GM19397 (cell line): ENCODE results near the gene C1QTNF5.
A peak's percentile ranks its signal among the peaks of the same experiment; 100 is the strongest.

ENCODE experiments used
- ATAC-seq: cut with Tn5 transposase; IDR thresholded peaks from one replicate; pipeline ENCODE4 v1.9.1; 2021; ENCODE audit warnings: mild to moderate bottlenecking, moderate library complexity; ENCODE audit not compliant: unreplicated experiment

C1QTNF5 gene

DNA sequence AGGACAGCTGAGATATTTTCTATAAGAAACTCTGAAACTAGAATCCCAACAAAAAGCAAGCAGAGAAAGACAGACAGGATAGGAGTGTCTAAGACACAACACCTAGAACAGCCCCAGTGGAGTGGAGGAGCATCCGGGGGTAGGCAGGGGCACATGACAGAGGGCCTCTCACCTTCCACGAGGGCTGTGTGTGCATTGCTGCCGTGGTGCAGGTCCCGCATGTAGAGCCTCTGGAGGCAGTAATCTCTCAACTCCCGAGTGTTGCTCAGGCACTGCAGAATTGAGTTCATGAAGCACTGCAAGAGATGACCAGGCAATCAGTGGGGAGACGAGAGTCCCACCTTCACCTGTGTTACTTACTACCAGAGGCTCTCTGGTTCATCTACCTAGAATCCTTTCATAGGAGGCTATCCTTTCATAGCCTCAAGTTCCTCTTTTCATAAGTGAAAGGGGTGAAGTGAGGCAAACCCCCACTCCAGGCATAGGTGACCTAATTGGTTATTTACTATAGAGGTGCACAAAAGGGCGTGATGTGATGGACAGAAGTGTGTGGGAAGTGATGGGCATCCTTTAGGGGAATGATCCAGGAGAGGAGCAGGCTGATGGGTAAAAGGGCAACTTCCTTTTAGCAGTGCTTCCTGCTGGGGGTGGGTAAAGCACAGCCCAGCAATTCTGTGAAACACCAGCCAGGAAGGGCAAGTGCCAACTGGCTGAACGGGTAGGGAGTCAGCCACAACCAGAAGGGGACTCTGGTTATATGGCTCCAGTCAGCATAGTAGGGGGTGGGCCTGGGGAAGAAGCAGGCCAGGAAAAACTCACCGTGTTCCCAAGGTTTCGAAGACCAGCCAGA lies 18.9 kb upstream of the C1QTNF5 start:
- no peak for ATAC-seq

DNA sequence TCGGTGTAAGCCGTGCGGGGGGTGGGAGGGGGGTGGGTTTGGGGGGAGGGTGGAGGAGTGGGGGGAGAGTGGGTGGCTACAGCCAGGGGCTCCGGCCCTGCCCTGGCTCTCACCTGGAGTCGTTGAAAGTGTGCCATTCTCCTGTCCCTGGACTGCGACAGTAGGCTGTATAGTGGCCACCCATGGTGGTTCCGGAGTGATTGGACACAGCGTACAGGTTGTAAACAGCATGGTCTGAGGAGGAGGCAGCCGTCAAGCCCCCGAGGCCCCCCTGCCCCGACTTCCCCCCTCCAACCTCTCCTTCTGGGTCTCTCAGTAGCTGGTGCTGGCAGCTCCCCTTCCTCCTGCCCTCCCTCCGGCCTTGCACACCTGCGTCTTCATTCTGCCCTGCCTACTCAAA lies 16.4 kb upstream of the C1QTNF5 start:
- no peak for ATAC-seq

DNA sequence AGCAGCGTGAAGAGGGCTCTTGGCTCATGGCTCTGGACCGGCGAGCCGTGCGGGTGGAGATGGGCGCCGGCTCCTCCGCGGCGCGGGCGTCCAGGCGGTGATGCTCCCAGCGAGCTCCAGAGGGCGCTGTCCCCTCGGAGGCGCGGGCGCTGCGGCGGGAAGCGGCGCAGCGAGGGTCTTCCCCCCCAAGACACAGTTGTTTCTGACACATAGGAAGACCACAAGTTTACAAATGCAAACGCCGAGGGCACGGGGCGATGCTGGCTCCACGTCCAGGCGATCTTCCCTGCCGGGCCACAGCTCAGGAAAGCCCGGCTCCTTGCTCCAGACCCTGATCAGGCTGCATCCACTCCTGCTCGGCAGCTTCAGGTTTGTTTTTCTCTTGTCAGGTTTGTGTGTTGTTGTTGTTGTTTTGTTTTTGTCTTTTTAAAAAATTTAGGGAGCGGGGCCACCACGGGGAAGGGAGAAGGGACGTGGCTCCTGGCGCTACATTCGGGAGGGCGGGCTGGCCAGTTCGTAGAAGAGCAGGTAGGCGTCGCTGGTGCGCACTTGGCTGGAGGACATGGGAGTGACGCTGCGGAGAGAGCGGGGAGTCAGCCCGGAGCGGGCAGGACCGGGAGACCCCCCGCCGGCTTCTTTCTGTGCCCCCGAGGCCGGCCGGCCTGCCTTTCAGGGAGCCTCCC lies 15.8 kb upstream of the C1QTNF5 start:
- peak; percentile 66 for ATAC-seq

DNA sequence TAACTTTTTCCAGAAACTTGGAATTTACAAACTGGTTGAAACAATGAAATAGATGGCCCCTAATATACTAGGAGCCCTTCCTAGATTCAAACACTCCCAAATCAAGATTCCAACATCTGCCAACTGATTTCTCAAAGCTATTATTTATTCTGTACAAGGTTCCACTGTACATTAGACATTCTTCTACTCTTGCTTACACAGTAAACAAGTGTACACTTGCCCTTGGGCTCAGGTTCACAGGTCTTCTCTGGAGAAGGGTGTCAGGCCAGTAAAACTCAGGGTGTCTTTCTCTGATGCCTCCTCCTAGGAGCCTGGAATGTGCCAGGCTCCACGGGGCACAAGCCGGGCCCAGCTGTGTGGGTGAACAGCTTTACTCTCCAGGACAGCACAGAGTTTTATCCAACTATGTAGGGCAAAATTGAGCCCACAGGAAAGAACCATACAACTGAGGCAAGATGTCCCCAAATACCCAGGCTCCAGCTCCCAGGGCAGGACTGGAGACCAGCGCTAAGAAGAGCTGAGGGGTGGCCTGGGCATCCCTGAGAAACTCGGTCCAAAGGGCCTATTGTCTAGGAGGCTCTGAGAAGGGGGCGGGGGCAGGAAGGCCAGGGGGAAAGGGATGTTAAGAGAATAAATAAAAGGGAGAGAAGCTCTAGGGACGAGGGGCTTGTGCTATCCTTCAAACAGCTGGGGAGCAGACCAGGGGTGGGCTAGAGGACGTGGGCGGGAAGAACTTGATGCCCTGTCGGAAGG lies 14.6 kb upstream of the C1QTNF5 start:
- no peak for ATAC-seq

DNA sequence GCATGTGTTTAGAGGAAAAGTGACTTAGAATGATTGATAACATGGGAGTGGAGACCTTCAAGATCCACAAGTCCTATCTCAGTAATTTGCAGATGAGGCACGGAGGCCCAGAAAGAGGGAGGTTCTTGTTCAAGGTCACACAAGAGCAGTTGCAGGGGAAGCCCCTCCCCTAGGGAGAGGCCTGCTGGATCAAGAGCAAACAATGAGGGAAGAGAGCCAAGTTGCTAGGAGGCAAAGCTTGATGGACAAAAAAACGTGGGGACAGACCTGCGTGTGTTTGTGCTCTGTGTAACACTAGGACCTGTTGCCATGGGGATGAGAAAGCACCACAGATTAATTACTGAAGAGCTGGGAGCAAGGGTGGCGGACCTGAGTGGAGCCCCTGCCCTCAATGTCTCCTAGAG lies 12.2 kb upstream of the C1QTNF5 start:
- ATAC-seq, result no peak

DNA sequence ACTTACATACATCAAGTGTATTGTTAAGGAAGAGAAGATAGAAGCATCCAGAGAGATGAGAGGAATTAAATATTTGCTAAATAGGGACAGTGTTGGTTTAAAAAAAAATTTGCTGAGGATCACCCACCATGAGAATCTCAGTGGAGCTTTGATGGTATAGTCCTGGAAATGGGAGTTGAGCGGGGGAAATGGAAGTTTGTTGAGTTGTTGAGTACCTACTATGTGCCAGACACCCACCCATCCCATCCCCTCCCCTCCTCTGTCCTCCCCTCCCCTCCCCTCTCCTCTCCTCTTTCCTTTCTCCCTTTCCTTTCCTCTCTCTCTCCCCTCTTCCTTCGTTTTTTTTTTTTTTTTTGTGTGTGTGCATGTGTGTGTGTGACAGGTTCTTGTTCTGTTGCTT lies 10.5 kb upstream of the C1QTNF5 start:
- no peak for ATAC-seq

DNA sequence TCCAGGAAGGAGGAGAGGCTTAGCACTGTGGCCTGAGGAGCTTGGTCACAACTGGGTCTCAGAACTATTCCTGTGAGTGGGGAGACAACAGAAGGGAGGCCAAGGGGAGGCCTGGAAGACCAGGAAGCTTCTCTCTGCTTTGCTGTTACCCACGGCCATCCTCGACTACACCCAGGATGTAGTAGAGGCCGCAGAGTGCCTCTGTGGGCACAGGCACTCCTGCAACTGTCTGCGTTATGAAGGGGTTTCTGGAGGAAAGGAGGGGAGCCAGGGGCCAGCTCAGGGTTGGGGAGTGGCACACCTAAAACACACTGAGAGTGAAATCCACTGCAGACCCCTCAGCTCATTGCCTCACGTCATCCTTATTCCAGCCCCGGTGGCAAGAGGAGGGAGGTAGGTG lies 9.6 kb upstream of the C1QTNF5 start:
- ATAC-seq, result no peak

DNA sequence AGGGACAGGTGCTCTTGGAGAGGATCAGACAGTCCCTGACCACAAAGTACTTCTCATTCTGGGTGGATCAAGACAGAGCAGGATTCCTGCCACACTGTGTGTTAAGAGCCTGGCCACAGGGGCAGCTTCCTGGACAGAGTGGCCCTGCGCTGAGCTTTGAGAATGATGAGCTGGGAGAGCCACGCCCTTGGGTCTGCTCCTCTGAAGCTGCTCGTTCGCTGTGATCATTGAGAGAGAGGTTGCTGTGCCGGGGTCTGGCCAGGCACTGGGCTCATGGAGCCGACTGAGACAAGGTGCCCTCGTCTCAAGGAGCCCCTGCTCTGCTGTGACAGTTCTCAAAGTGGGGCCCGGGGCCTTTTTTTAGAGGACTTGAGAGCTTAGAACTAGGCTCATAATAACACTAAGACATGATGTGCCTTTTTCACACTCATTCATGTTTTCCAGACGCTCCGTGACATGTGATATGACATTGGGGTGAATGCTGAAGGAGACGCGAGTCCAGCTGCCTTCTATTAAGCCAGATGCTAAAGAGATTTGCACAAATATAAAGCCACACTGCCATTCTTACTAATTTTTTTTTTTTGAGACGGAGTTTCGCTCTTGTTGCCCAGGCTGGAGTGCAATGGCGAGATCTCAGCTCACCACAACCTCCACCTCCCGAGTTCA lies 7.4 kb upstream of the C1QTNF5 start:
- ATAC-seq, result no peak

DNA sequence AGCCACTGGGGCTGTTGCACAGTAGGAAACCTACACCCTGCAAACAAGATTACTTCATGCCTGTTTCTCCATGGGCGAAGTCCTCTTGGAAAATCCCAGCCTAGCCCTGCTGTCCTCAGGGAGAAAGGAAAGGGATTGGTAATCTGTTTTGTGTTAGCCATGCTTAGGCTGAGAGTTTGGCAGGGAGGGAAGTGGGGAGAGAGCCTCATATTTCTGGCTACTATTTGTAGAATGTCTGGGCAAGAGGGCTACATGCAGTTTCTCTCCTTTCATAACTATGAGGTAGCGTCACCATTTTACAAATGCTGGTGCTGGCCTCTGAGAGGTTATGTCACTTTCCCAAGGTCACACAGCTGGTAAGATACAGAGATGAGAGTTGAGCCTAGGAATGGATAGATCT lies 6.6 kb upstream of the C1QTNF5 start:
- ATAC-seq, result no peak

DNA sequence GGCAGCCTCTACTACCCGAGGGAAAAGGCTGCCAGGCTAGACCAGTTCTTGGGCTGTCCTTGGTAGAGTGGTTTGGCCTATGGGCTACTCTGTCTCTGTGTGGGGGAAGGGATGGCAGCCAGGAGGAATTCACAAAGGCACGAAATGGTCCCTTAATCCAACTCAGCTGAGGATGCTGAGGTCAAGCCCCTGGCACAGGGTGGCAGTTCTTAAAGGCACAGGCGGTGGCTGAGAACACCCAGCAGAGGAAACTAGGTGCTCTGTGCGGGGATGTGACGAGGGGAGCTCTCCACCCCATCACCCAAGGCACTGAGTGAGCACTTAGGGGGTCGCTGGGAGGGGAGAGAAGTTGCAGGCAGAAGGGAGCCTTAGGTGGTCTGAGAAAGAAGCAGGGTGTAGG lies 5.9 kb upstream of the C1QTNF5 start, which contains the start of gene MFRP:
MFRP (minus strand) TSS at position 101 of the 400 bp plus-strand sequence. CDS start 192 bp downstream, outside the sequence.
- no peak for ATAC-seq

DNA sequence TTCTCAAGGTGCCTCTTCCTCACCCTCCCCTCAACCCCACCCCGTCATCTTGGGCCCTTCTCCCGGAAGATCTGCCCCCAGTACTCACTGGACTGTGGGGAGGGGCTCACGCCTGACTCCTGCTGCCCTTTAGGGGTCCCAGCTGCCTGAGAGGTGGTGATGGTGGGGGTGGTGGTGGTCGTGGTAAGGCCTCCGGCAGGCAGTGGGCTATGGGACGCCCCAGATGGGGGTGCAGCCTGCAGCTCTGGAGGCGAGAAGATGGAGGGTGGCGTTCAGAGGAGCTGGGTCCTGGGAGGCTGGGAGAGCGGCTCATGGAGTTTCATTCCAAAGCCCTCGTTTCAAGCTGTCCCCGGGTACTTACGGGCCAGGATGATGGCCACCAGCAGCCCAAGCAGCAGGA lies 5.0 kb upstream of the C1QTNF5 start:
- no peak for ATAC-seq

DNA sequence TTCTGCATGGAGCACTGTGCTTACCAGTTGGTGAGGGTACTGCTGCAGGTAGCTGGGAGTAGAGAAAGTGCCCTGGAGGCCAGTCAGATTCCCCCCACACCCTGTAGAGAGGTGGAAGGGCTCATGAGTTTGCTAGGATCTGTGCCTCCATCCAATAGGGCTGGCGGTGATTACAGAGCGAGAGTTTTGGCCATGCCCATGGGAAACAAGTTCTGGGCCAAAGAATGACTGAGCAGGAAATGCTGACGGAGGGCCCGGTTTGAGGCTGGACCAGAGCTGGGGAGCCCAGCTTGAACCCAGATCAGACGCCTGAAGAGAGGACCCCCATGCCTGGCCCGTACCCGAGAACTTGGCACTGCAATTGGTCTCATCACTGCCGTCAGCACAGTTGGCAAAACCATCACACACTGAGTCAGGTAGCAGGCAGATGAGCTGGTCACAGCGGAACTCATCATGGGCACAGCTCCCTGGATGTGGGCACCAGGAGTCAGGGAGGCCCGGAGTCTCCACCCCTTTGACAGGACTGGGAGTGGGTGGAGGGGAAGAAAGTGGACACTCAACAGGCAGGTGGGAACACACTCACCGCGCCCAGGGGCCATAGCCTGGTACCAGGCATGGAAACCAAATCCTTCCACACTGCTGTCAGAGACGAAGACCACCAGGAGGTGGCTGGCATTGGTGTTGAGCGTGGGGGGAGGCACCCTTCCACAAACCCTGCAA lies 3.8 kb upstream of the C1QTNF5 start:
- ATAC-seq, result no peak

DNA sequence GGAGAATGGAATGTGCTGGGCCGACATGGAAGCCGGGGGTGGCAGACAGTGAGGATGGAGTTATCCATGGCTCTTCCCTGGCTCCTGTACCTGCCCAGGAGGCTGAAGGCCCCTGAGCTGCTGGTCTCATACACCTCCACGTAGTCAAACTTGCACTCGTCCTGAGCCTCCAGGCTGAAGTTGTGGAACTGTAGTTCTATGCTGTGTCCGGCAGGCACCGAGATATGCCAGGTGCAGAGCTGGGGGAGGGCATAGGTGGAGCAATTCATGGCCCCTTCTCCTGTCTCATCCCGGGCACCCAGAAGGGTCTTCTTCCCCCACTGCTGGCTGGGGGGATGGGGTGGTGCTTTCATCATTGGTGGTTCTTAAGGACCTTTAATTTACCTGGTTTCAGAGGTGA lies 3.0 kb upstream of the C1QTNF5 start:
- no peak for ATAC-seq

DNA sequence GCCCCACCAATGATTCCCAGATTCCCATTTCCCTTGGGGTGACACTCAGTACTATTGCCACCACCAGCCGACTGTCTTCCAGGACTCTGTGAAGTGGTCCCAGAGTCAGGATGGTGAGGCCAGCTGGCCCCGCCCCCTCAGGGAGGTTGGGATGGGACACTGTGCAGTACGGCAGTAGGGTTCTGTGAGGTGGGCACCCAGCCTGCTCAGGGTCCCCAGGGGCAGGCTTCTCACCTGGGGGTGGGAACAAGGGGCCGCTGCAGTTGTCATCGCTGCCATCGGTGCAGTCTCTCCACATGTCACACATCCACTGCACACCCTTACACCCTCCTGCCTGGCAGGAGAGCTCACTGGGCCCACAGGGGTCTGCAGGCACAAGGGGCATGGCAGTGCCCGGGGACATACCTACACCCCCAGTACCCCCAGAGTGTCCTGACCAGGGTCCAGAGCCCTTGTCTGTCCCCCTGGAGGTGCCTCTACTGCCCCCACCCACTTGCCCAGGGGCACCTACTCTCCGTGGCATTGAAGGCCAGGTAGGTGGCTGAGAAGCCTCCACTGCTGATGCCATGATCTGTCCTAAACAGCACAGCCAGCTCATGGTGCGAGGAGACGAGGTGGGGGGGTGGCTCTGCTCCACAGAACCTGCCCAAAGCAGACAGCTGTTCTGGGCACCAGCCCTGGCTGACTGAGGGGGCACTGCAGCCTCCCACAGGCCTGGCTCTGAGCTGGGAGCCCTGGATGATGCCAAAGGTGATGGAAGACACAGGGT lies 1.9 kb upstream of the C1QTNF5 start:
- ATAC-seq, result no peak

DNA sequence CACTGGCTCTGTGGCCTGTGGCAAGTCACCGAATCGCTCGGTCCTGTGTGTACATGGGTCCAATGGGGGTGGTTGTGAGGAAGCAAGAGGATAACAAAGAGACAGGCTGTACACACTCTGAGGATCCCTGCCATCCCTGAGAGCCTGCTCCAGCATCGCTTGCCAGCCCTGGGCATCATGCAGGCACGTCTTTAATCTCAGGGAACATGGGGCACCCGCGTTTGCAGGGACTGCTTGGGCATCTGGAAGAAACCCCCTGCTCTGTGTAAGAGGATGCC lies 1.3 kb upstream of the C1QTNF5 start:
- ATAC-seq, result no peak

DNA sequence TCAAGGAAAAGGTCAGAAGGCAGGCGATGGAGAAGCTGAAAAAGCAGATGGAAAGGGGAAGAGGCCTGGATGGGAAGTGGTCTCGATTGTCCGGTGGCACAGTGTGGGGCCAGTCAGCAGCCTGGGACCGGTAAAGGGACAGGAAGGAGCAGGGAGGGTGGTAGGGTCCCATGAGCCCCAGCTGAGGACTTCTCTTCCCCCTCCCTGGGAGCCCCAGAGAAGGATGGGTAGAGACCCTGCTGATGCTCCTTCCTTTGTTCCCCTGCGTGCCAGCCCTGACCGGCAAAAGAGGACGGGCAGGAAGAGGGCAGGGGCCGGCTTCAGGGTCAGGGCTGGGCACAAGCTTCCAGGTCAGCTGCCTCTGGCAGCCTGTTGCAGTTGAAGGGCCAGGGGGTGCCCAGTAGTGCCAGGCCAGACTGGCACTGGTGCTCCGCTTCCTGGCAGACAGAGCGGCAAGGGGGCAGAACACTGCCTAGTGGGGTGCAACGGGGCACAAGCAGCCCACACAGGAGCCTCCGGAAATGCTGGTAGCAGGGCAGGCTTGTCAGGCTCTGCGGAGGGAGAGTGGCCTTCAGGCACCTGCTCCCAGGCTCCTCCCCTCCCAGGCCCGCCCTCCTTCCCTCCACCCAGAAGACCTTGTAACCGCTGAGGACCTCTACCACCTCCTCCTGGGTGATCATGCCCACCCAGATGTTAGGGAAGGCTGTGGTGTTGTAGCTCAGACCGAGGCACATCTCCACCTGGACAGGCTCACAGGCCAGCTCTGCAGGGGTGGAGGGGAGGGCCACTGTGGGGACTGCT lies 739 bp upstream of the C1QTNF5 start:
- ATAC-seq, result no peak

DNA sequence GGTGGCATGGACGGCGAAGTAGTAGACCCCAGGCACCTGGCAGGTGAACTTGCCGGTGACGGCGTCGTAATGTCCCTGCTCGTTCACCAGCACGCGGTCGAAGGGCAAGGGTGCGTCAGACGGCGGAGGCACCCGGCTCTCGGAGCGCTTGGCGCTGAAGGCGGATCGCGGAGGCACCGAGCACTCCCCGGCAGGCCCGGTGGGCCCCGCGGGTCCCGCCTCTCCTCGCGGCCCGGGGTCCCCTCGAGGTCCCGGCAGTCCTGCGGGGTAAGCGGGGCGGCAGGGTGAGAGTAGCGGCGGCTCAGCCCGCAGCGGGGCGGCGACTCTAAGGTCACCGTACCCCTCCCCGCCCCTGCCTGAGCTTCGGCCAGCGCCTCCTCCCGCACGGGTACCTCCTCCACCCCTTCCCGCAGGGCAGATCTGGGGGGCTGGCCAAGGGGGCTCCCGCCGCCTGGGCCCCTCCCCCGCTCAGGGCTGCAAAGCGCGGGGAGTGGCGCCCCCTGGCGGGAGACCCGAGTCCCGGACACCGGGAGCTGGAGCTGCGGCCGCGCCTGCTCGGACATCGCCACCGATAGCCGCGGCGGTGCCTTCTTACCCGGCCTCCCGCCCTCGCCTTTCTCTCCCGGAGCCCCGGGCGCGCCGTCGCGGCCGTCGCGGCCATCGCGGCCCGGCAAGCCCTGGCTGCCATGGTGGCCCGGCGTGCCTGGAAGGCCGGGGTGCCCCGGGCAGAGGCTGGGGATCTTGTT lies 921 bp downstream of the C1QTNF5 start:
- no peak for ATAC-seq

DNA sequence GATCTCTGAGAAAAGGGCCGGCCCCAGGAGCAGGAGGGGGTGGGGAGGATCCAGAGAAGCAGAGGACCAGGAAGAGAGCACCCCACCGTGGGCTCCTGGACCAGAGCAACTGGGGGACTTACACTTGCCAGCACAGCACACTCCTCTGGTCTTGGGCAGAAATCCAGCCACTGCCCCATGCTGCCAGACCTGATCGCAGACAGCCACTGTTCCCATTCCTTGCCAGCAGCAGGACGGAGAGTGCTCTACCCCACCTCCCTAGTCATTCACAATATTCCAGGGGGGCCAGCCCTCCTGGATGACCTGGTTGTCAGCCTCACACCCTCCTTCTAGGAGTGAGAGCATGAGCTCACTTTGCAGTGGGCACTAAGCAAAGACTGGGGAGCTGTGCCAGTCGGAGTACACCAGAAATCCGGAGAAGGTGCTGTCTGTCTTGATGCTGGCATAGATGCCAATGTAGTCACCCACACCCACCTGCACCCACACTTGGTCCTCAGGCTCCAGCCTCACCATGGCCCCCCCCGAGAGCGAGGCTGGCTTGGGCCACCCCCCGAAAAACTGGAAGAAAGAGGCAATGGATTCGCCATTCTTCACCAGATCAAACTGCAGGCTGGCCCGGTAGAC lies 1.6 kb downstream of the C1QTNF5 start:
- ATAC-seq, result no peak
